ENCODE measurements around the gene RRM2. TPM values are rescaled to one million over a fixed set of nuclear protein-coding genes. Genes with fewer than 3 reads are reported as not detected.

Gene RRM2
- 328 and 351 TPM in 2 replicates for total RNA-seq

GRCh38 chr2:10122500-10123280 lies at the start of gene RRM2:
RRM2 (plus strand) TSS chr2:10122739; CDS start chr2:10122799, 60 bp downstream.
- peak within 1 kb of the TSS; percentile 100 for H3K27ac Mint-ChIP-seq
- no peaks in the 10 kb centered on the region for H3K9me3 Mint-ChIP-seq
- peak within 1 kb of the TSS; percentile 99 for H3K4me3 Mint-ChIP-seq
- H3K36me3 Mint-ChIP-seq (ENCODE audit: low read depth): peaks cover 38% of the 10 kb centered on the region
- H3K27me3 Mint-ChIP-seq (ENCODE audit: insufficient read depth): no peaks in the 10 kb centered on the region
- intact Hi-C loops (cut with micrococcal nuclease): loop anchor here (1.0 to 5.0 kb wide), 5 partner anchors 78 to 690 kb away; partner anchors contain the start of genes PDIA6 and TAF1B
- peaks cover 65% of the 10 kb centered on the region for H3K4me1 Mint-ChIP-seq (ENCODE audit: low read depth)
- DNase-seq (ENCODE audit: low spot score): peak; percentile 92

- no peak overlapping the region for H3K4me3 Mint-ChIP-seq
- H3K9me3 Mint-ChIP-seq: no peaks in the 10 kb centered on the region
- no peak for DNase-seq (ENCODE audit: low spot score)
- no peak overlapping the region for H3K27ac Mint-ChIP-seq
- no peaks in the 10 kb centered on the region for H3K36me3 Mint-ChIP-seq (ENCODE audit: low read depth)
- H3K27me3 Mint-ChIP-seq (ENCODE audit: insufficient read depth): peaks cover 50% of the 10 kb centered on the region
- intact Hi-C loops (cut with micrococcal nuclease): loop anchor here (2.0 kb wide), 1 partner anchor 593 kb away; no protein-coding TSS in a partner anchor
- peaks cover 22% of the 10 kb centered on the region for H3K4me1 Mint-ChIP-seq (ENCODE audit: low read depth)
These were observed 48.8 kb upstream of the RRM2 start for GRCh38 chr2:10073706-10074105.

GRCh38 chr2:10075101-10075500 lies 47.4 kb upstream of the RRM2 start:
- intact Hi-C loops (cut with micrococcal nuclease): loop anchor here (5.0 kb wide), 1 partner anchor 227 kb away; the partner anchor contains the start of gene HPCAL1
- Mint-ChIP-seq H3K4me1 (ENCODE audit: low read depth) (peaks cover 28% of the 10 kb centered on the region), H3K27ac (no peak overlapping the region), H3K9me3 (no peaks in the 10 kb centered on the region), H3K27me3 (ENCODE audit: insufficient read depth) (peaks cover 57% of the 10 kb centered on the region), H3K4me3 (no peak overlapping the region), H3K36me3 (ENCODE audit: low read depth) (peaks cover 1% of the 10 kb centered on the region)
- no peak for DNase-seq (ENCODE audit: low spot score)

DNA sequence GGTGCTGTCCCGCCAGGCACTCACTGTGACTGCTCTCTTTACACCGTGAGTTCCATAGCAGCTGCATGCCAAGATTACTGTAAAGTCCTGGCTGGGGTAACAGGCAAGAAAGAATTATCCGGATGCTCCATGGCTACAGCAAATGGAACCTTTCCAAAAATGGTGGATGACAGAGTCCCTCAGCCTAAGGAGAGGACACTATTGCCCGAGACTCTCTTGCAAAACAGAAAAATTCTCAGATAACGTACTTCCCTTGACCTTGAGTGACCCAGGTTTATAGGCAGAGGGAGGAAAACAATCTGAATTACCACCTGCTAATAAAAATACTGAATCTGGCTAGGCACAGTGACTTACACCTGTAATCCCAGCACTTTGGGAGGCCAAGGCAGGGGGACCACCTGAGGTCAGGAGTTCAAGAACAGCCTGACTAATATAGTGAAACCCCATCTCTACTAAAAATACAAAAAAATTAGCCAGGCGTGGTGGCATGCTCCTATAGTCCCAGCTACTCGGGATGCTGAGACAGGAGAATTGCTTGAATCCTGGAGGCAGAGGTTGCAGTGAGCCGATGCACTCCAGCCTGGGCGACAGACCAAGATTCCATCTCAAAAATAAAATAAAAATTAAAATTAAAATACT lies 46.8 kb upstream of the RRM2 start:
- Mint-ChIP-seq H3K27ac (no peak overlapping the region), H3K4me3 (no peak overlapping the region), H3K36me3 (ENCODE audit: low read depth) (peaks cover 1% of the 10 kb centered on the region), H3K4me1 (ENCODE audit: low read depth) (peaks cover 28% of the 10 kb centered on the region), H3K27me3 (ENCODE audit: insufficient read depth) (peaks cover 57% of the 10 kb centered on the region), H3K9me3 (no peaks in the 10 kb centered on the region)
- intact Hi-C loops (cut with micrococcal nuclease): loop anchor here (5.0 kb wide), 1 partner anchor 227 kb away; the partner anchor contains the start of gene HPCAL1
- no peak for DNase-seq (ENCODE audit: low spot score)

- Mint-ChIP-seq H3K4me1 (ENCODE audit: low read depth) (peaks cover 35% of the 10 kb centered on the region), H3K4me3 (no peak overlapping the region), H3K27me3 (ENCODE audit: insufficient read depth) (peaks cover 60% of the 10 kb centered on the region), H3K36me3 (ENCODE audit: low read depth) (peaks cover 1% of the 10 kb centered on the region), H3K9me3 (no peaks in the 10 kb centered on the region), H3K27ac (no peak overlapping the region)
- no peak for DNase-seq (ENCODE audit: low spot score)
- intact Hi-C loops (cut with micrococcal nuclease): loop anchor here (5.0 kb wide), 1 partner anchor 226 kb away; the partner anchor contains the start of gene HPCAL1
These were observed 46.0 kb upstream of the RRM2 start for GRCh38 chr2:10076511-10076910.

DNA sequence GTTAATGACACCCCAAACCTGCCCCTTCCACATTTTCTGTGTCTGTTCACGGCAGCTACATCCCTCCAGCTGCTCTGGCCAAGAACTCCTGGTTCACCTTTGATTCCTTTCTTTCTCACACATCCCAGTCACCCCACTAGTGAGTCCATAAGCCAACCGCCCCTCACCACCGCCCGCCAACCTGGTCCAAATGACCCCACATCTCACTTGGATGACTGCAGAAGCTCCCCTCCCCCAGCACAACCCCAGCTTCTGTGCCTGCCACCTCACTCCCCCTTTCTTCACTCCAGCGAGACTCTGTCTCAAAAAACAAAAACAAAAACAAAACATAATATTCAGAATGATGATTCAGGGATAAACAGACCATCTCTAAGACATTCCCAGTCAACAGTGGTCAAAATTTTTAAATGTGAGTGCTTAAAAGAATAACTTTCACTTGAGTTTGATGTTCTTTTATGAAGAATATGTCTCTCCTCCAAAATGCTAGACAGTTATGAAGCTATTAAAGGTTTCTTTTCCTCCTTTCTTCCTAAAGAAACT lies 45.5 kb upstream of the RRM2 start:
- Mint-ChIP-seq H3K4me3 (no peak overlapping the region), H3K9me3 (no peaks in the 10 kb centered on the region), H3K27me3 (ENCODE audit: insufficient read depth) (peaks cover 64% of the 10 kb centered on the region), H3K27ac (no peak overlapping the region), H3K36me3 (ENCODE audit: low read depth) (peaks cover 1% of the 10 kb centered on the region), H3K4me1 (ENCODE audit: low read depth) (peaks cover 35% of the 10 kb centered on the region)
- no peak for DNase-seq (ENCODE audit: low spot score)
- intact Hi-C loops (cut with micrococcal nuclease): loop anchor here (5.0 kb wide), 1 partner anchor 225 kb away; the partner anchor contains the start of gene HPCAL1

DNA sequence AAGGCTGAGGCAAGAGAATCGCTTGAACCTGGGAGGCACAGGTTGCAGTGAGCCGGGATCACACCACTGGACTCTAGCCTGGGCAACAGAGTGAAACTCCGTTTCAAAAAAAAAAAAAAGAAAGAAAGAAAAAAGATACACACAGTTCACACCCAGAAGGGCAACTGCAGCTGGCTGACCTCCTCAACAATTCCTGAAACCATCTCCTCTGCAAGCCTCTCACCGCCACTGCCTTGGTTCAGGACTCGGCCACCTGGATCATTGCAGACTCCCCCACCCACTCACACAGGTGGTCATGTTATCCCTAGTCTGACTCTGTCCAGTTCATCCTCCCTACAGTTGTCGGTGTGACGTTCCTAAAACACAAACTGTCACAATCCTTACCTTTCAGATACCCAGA lies 44.5 kb upstream of the RRM2 start:
- no peak overlapping the region for H3K27ac Mint-ChIP-seq
- H3K36me3 Mint-ChIP-seq (ENCODE audit: low read depth): peaks cover 1% of the 10 kb centered on the region
- H3K27me3 Mint-ChIP-seq (ENCODE audit: insufficient read depth): peaks cover 68% of the 10 kb centered on the region
- H3K9me3 Mint-ChIP-seq: no peaks in the 10 kb centered on the region
- peaks cover 33% of the 10 kb centered on the region for H3K4me1 Mint-ChIP-seq (ENCODE audit: low read depth)
- H3K4me3 Mint-ChIP-seq: no peak overlapping the region
- no peak for DNase-seq (ENCODE audit: low spot score)
- intact Hi-C loops (cut with micrococcal nuclease): loop anchor here (2.0 to 5.0 kb wide), 2 partner anchors 224 to 591 kb away; partner anchors contain the start of gene HPCAL1

- intact Hi-C loops (cut with micrococcal nuclease): loop anchor here (2.0 to 5.0 kb wide), 2 partner anchors 224 to 590 kb away; partner anchors contain the start of gene HPCAL1
- H3K4me1 Mint-ChIP-seq (ENCODE audit: low read depth): peaks cover 41% of the 10 kb centered on the region
- H3K36me3 Mint-ChIP-seq (ENCODE audit: low read depth): peaks cover 1% of the 10 kb centered on the region
- no peak for DNase-seq (ENCODE audit: low spot score)
- no peaks in the 10 kb centered on the region for H3K9me3 Mint-ChIP-seq
- peak overlapping the region; percentile 81 for H3K4me3 Mint-ChIP-seq
- peak overlapping the region; percentile 66 for H3K27ac Mint-ChIP-seq
- peaks cover 69% of the 10 kb centered on the region for H3K27me3 Mint-ChIP-seq (ENCODE audit: insufficient read depth)
These were observed 43.8 kb upstream of the RRM2 start for GRCh38 chr2:10078704-10079265.

DNA sequence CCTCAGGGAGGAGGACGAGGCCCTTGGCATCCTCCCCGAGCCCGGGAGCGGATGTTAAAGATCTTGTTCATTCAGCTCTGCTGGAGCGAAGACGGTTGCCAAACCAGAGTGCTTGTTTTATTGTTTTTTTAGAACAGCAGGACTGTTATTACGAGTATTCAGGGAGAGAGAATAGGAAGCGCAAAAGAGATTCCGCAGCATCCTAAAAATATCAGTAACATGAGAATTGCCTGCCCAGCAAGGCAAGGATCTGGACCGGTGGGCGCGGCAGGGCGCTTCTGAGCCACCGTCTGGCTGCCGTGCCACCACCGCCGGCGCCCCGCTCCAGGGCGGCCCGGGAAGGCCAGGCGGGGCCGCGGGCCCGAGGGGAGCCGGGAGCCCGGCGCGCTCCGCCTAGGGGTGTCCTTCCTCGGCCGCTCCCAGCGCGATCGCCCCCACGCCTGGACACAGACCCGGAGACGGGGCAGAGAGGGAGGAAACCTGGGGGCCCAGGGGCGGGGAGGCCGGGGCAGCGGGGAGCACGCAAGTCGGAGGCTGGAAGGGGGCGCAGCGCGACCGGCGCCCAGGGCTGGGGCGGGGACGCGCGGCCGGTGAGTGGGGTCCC lies 43.2 kb upstream of the RRM2 start:
- peaks cover 66% of the 10 kb centered on the region for H3K27me3 Mint-ChIP-seq (ENCODE audit: insufficient read depth)
- H3K36me3 Mint-ChIP-seq (ENCODE audit: low read depth): peaks cover 1% of the 10 kb centered on the region
- H3K4me1 Mint-ChIP-seq (ENCODE audit: low read depth): peaks cover 47% of the 10 kb centered on the region
- intact Hi-C loops (cut with micrococcal nuclease): loop anchor here (2.0 to 5.0 kb wide), 2 partner anchors 223 to 589 kb away; partner anchors contain the start of gene HPCAL1
- peak overlapping the region; percentile 66 for H3K27ac Mint-ChIP-seq
- DNase-seq (ENCODE audit: low spot score): no peak
- H3K9me3 Mint-ChIP-seq: no peaks in the 10 kb centered on the region
- peak overlapping the region; percentile 81 for H3K4me3 Mint-ChIP-seq

GRCh38 chr2:10079870-10080535 lies 42.5 kb upstream of the RRM2 start, which contains the start of gene CYS1:
CYS1 (minus strand) TSS chr2:10080411; CDS start chr2:10080223, 188 bp downstream.
- intact Hi-C loops (cut with micrococcal nuclease): loop anchor here (2.0 to 5.0 kb wide), 2 partner anchors 222 to 589 kb away; partner anchors contain the start of gene HPCAL1
- H3K9me3 Mint-ChIP-seq: no peaks in the 10 kb centered on the region
- peak within 1 kb of the TSS; percentile 81 for H3K4me3 Mint-ChIP-seq
- H3K36me3 Mint-ChIP-seq (ENCODE audit: low read depth): peaks cover 1% of the 10 kb centered on the region
- peaks cover 66% of the 10 kb centered on the region for H3K27me3 Mint-ChIP-seq (ENCODE audit: insufficient read depth)
- H3K27ac Mint-ChIP-seq: peak within 1 kb of the TSS; percentile 66
- peaks cover 50% of the 10 kb centered on the region for H3K4me1 Mint-ChIP-seq (ENCODE audit: low read depth)
- no peak for DNase-seq (ENCODE audit: low spot score)

DNA sequence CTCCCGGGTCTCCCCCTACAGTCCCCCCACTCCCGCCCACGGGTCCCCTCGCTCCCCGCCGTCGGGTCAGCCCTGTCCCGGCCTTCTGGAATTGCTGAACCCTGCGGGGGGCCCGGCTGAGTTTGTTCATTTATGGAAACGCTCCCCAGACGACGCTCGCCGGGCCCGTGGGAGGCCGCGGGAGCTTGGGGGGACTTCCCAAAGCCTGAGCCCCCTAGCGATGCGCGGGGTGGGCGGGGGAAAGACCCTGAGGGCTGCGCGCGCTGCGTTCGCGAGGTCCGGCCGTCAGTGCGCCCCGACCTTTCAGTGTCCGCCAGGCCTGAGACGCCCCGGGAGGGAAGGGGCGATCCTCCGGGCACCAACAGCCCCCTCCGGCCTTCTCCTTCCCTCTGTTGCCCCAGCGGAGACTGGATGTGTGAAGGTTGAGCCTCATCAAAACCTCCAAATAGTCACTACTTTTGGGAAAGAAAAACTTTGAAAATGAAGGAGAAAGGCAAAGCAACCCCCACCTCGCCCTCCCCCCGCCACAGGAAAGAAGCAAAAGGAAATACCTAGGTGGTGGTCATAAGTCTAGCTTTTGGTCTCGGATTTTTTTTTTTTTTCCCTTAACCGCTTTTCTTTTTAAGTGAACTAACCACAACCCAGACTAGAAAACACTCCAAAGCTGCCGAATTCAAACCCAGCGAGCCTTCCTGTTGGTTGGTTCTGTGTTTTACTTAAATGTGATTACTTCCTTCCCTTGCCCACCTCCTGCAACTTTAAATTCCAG lies 41.8 kb upstream of the RRM2 start:
- Mint-ChIP-seq H3K27ac (peak overlapping the region; percentile 54), H3K4me1 (ENCODE audit: low read depth) (peaks cover 50% of the 10 kb centered on the region)

More for the DNA sequence above, 41.8 kb upstream of the RRM2 start:
- no peaks in the 10 kb centered on the region for H3K9me3 Mint-ChIP-seq
- peak overlapping the region; percentile 71 for H3K4me3 Mint-ChIP-seq
- H3K27me3 Mint-ChIP-seq (ENCODE audit: insufficient read depth): peaks cover 63% of the 10 kb centered on the region
- no peak for DNase-seq (ENCODE audit: low spot score)
- H3K36me3 Mint-ChIP-seq (ENCODE audit: low read depth): peaks cover 1% of the 10 kb centered on the region
- intact Hi-C loops (cut with micrococcal nuclease): loop anchor here (1.0 kb wide), 2 partner anchors 8 to 40 kb away; no protein-coding TSS in a partner anchor

All from activated T-helper 1 cell treated with anti-CD3 and anti-CD28 coated beads, Interleukin-12 subunit alpha, Interleukin-12 subunit beta, Interleukin-2, Interleukin-4 antibody, amounts not matched to agents 30 ng/mL and 10 ng/mL and 1 ng/mL, durations not matched to agents 14 hours and 24 hours and 36 hours (primary cell).